GM23338 (cell line): Measurements from ENCODE around the gene FBXO31. TPM values are rescaled to one million over a fixed set of nuclear protein-coding genes. Genes with fewer than 3 reads are reported as not detected.

Experiments used
- ATAC-seq: fragments of 200-7000 bp; cut with Tn5 transposase; 3 replicates; pipeline ENCODE4 v1.9.1; 2020
- DNase-seq: peaks from one replicate; pipeline ENCODE4 v3.0.0-alpha.2; 2015; ENCODE audit warnings: low spot score
- H2AFZ ChIP-seq: fragments of 200-600 bp; sonication (generic); 2 replicates; pipeline ENCODE4 v1.8.0; 2016; ENCODE audit warnings: antibody characterized with exemption, mild to moderate bottlenecking, moderate library complexity
- H3F3A ChIP-seq: fragments of 200-600 bp; sonication (generic); replicated peaks from 2 replicates; pipeline ENCODE4 v1.8.0; 2017; ENCODE audit warnings: antibody characterized with exemption, mixed run types, low read depth
- H3K27ac ChIP-seq: fragments of 200-600 bp; sonication (generic); 2 replicates; pipeline ENCODE4 v1.6.1; 2016; ENCODE audit warnings: low read depth
- H3K27me3 ChIP-seq: fragments of 200-600 bp; sonication (generic); 2 replicates; pipeline ENCODE4 v1.8.0; 2016; ENCODE audit warnings: mild to moderate bottlenecking, mixed run types, moderate library complexity; ENCODE audit not compliant: insufficient read depth
- H3K36me3 ChIP-seq: fragments of 200-600 bp; sonication (generic); 2 replicates; pipeline ENCODE4 v1.8.0; 2016; ENCODE audit warnings: mild to moderate bottlenecking; ENCODE audit not compliant: insufficient read depth
- H3K4me1 ChIP-seq: fragments of 200-600 bp; sonication (generic); 2 replicates; pipeline ENCODE4 v1.8.0; 2016; ENCODE audit warnings: mild to moderate bottlenecking, moderate library complexity; ENCODE audit not compliant: insufficient read depth
- H3K4me2 ChIP-seq: fragments of 200-600 bp; sonication (generic); 2 replicates; pipeline ENCODE4 v1.7.1; 2017; ENCODE audit warnings: mixed run types
- H3K4me3 ChIP-seq: fragments of 200-600 bp; sonication (generic); 2 replicates; pipeline ENCODE4 v1.6.1; 2016; ENCODE audit warnings: mixed run types
- H3K79me2 ChIP-seq: fragments of 200-600 bp; sonication (generic); replicated peaks from 2 replicates; pipeline ENCODE4 v1.8.0; 2017; ENCODE audit warnings: mild to moderate bottlenecking; ENCODE audit not compliant: insufficient read depth
- H3K9me2 ChIP-seq: fragments of 200-600 bp; sonication (generic); 2 replicates; pipeline ENCODE4 v1.8.0; 2017; ENCODE audit not compliant: insufficient read depth
- H4K20me1 ChIP-seq: fragments of 200-600 bp; sonication (generic); replicated peaks from 2 replicates; pipeline ENCODE4 v1.8.0; 2017; ENCODE audit warnings: mild to moderate bottlenecking; ENCODE audit not compliant: insufficient read depth
- H3K27ac Mint-ChIP-seq: 2 replicates; pipeline ENCODE4 v1.8.0; 2020; ENCODE audit warnings: inconsistent platforms, mild to moderate bottlenecking, moderate library complexity, mixed read lengths
- H3K27me3 Mint-ChIP-seq: 3 replicates; pipeline ENCODE4 v1.8.0; 2022; ENCODE audit warnings: low read depth, mild to moderate bottlenecking, moderate library complexity, mixed read lengths, inconsistent platforms; ENCODE audit not compliant: insufficient read depth, poor library complexity
- H3K36me3 Mint-ChIP-seq: 3 replicates; pipeline ENCODE4 v1.8.0; 2021; ENCODE audit warnings: low read depth, mild to moderate bottlenecking, inconsistent platforms, moderate library complexity, mixed read lengths
- H3K4me1 Mint-ChIP-seq: 3 replicates; pipeline ENCODE4 v1.8.0; 2020; ENCODE audit warnings: mild to moderate bottlenecking, inconsistent platforms, mixed read lengths
- H3K4me3 Mint-ChIP-seq: 3 replicates; pipeline ENCODE4 v1.8.0; 2021; ENCODE audit warnings: moderate library complexity, mild to moderate bottlenecking, inconsistent platforms, mixed read lengths
- H3K9me3 Mint-ChIP-seq: 3 replicates; pipeline ENCODE4 v1.8.0; 2020; ENCODE audit warnings: moderate library complexity, mild to moderate bottlenecking, inconsistent platforms, mixed read lengths
- CREB1 ChIP-seq: fragments of 250-450 bp; sonication (Bioruptor Pico); IDR thresholded peaks from 2 replicates; pipeline ENCODE4 v1.5.0; 2020; ENCODE audit warnings: low read depth, mild to moderate bottlenecking, moderate library complexity
- EZH2 ChIP-seq: fragments of 200-600 bp; sonication (generic); IDR thresholded peaks from one replicate; pipeline ENCODE4 v1.8.0; 2017; ENCODE audit warnings: antibody characterized with exemption, mild to moderate bottlenecking, low read depth; ENCODE audit not compliant: unreplicated experiment
- EZH2phosphoT487 ChIP-seq: fragments of 200-600 bp; sonication (generic); IDR thresholded peaks from one replicate; pipeline ENCODE4 v1.8.1; 2018; ENCODE audit warnings: antibody characterized with exemption; ENCODE audit not compliant: unreplicated experiment
- JUNB ChIP-seq: IDR thresholded peaks from one replicate; pipeline ENCODE4 v1.6.1; 2016; ENCODE audit warnings: antibody characterized with exemption; ENCODE audit not compliant: unreplicated experiment
- NANOG ChIP-seq: IDR thresholded peaks from 2 replicates; pipeline ENCODE4 v1.6.1; 2016; ENCODE audit warnings: antibody characterized with exemption, borderline replicate concordance
- POLR2AphosphoS5 ChIP-seq: IDR thresholded peaks from 2 replicates; pipeline ENCODE4 v1.6.1; 2016; ENCODE audit warnings: antibody characterized with exemption, low read depth
- STAT1 ChIP-seq: IDR thresholded peaks from one replicate; pipeline ENCODE4 v1.6.1; 2016; ENCODE audit warnings: antibody characterized with exemption; ENCODE audit not compliant: unreplicated experiment
- ZNF114 ChIP-seq: fragments of 250-450 bp; sonication (Bioruptor Pico); IDR thresholded peaks from 2 replicates; pipeline ENCODE4 v1.5.0; 2020; ENCODE audit warnings: mild to moderate bottlenecking, moderate library complexity
- ZNF331 ChIP-seq: fragments of 250-450 bp; sonication (Bioruptor Pico); IDR thresholded peaks from 2 replicates; pipeline ENCODE4 v1.5.0; 2020; ENCODE audit warnings: low read depth, mild to moderate bottlenecking, moderate library complexity
- polyA plus RNA-seq: library from polyadenylated mRNA; unstranded; fragments of >200 nt; fragmentation: Nextera tagmentation; extraction: Ambion mirVana; gene quantifications from 2 replicates; pipeline ENCODE4 v1.2.1, GENCODE V29; 2016
- total RNA-seq: library from RNA; depleted of rRNA; stranded (reverse); fragments of >200 nt; shearing (Covaris generic); gene quantifications from 2 replicates; pipeline ENCODE4 v1.2.3, GENCODE V29; 2014
- TF ChIP-seq, protein P1 (sequence below), 2 experiments: fragments of 200-600 bp in 1 of 2; sonication (generic) in 1 of 2; conservative IDR thresholded peaks; 2 replicates each; pipeline versions ENCODE4 v1.5.1 to v1.6.1; 2016 to 2017; ENCODE audit warnings: antibody characterized with exemption in 2 of 2, low read depth in 2 of 2, mild to moderate bottlenecking in 2 of 2, moderate library complexity in 1 of 2
- TF ChIP-seq, protein P2 (sequence below): IDR thresholded peaks from 2 replicates; pipeline ENCODE4 v1.6.1; 2016; ENCODE audit warnings: antibody characterized with exemption
- TF ChIP-seq, protein P3 (sequence below): fragments of 250-450 bp; sonication (Bioruptor Pico); IDR thresholded peaks from 2 replicates; pipeline ENCODE4 v1.5.0; 2020; ENCODE audit warnings: mild to moderate bottlenecking, moderate library complexity
- TF ChIP-seq, protein P4 (sequence below): IDR thresholded peaks from one replicate; pipeline ENCODE4 v1.6.1; 2018; ENCODE audit warnings: antibody characterized with exemption; ENCODE audit not compliant: unreplicated experiment

The FBXO31 gene
- total and polyA plus RNA-seq, 2 experiments from 2014 or later, result 7.0 to 23.8 TPM

DNA sequence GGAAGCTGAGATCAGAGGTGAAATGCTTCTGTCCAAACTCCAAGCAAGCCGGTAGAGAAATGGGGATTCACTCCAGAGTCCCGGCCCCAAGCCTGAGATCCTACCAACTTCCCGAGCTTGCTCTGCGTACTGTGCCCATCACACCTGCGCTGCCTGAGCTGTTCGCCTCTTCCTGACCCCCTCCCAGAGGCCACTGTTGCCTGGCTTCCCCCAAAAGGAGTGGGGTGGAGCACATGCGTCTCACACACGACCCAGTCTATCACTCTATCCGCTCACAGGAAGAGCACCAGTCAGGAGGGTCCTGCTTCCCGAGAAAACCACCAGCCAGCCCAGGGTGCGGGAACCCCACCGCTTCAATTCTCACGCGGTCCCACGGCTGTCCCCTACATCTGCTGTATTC lies 52.9 kb downstream of the FBXO31 start:
- no peaks in the 10 kb centered on the region for H4K20me1 ChIP-seq
- Mint-ChIP-seq H3K4me3 (no peak overlapping the region), H3K4me1 (peaks cover 4% of the 10 kb centered on the region), H3K9me3 (no peaks in the 10 kb centered on the region; the same call in 2 of the 3 replicates), H3K27me3 (peaks cover 9% of the 10 kb centered on the region), H3K36me3 (peaks cover 4% of the 10 kb centered on the region; the same call in 1 of the 3 replicates), H3K27ac (no peak overlapping the region)
- ATAC-seq (no peak), DNase-seq (no peak)
- no peaks in the 10 kb centered on the region for H3K27me3 ChIP-seq
- H3K27ac ChIP-seq, result no peak overlapping the region
- H3K4me2 ChIP-seq, result no peak overlapping the region
- no peak for TF ChIP-seq ZNF114 (CRISPR knock-in tag)
- no peak for TF ChIP-seq POLR2AphosphoS5
- TF ChIP-seq STAT1, result no peak
- TF ChIP-seq, protein P1, sequence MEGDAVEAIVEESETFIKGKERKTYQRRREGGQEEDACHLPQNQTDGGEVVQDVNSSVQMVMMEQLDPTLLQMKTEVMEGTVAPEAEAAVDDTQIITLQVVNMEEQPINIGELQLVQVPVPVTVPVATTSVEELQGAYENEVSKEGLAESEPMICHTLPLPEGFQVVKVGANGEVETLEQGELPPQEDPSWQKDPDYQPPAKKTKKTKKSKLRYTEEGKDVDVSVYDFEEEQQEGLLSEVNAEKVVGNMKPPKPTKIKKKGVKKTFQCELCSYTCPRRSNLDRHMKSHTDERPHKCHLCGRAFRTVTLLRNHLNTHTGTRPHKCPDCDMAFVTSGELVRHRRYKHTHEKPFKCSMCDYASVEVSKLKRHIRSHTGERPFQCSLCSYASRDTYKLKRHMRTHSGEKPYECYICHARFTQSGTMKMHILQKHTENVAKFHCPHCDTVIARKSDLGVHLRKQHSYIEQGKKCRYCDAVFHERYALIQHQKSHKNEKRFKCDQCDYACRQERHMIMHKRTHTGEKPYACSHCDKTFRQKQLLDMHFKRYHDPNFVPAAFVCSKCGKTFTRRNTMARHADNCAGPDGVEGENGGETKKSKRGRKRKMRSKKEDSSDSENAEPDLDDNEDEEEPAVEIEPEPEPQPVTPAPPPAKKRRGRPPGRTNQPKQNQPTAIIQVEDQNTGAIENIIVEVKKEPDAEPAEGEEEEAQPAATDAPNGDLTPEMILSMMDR (conservative IDR thresholded peaks at IDR 0.05; ENCODE audit: low read depth in 2 of 2), result no peak
- TF ChIP-seq ZNF331, result no peak
- TF ChIP-seq, protein P2, sequence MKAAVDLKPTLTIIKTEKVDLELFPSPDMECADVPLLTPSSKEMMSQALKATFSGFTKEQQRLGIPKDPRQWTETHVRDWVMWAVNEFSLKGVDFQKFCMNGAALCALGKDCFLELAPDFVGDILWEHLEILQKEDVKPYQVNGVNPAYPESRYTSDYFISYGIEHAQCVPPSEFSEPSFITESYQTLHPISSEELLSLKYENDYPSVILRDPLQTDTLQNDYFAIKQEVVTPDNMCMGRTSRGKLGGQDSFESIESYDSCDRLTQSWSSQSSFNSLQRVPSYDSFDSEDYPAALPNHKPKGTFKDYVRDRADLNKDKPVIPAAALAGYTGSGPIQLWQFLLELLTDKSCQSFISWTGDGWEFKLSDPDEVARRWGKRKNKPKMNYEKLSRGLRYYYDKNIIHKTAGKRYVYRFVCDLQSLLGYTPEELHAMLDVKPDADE, result no peak
- no peak for TF ChIP-seq EZH2phosphoT487
- no peak for TF ChIP-seq JUNB
- no peak for TF ChIP-seq EZH2
- TF ChIP-seq NANOG, result no peak
- no peak for TF ChIP-seq CREB1 (CRISPR knock-in tag)
- TF ChIP-seq, protein P3, sequence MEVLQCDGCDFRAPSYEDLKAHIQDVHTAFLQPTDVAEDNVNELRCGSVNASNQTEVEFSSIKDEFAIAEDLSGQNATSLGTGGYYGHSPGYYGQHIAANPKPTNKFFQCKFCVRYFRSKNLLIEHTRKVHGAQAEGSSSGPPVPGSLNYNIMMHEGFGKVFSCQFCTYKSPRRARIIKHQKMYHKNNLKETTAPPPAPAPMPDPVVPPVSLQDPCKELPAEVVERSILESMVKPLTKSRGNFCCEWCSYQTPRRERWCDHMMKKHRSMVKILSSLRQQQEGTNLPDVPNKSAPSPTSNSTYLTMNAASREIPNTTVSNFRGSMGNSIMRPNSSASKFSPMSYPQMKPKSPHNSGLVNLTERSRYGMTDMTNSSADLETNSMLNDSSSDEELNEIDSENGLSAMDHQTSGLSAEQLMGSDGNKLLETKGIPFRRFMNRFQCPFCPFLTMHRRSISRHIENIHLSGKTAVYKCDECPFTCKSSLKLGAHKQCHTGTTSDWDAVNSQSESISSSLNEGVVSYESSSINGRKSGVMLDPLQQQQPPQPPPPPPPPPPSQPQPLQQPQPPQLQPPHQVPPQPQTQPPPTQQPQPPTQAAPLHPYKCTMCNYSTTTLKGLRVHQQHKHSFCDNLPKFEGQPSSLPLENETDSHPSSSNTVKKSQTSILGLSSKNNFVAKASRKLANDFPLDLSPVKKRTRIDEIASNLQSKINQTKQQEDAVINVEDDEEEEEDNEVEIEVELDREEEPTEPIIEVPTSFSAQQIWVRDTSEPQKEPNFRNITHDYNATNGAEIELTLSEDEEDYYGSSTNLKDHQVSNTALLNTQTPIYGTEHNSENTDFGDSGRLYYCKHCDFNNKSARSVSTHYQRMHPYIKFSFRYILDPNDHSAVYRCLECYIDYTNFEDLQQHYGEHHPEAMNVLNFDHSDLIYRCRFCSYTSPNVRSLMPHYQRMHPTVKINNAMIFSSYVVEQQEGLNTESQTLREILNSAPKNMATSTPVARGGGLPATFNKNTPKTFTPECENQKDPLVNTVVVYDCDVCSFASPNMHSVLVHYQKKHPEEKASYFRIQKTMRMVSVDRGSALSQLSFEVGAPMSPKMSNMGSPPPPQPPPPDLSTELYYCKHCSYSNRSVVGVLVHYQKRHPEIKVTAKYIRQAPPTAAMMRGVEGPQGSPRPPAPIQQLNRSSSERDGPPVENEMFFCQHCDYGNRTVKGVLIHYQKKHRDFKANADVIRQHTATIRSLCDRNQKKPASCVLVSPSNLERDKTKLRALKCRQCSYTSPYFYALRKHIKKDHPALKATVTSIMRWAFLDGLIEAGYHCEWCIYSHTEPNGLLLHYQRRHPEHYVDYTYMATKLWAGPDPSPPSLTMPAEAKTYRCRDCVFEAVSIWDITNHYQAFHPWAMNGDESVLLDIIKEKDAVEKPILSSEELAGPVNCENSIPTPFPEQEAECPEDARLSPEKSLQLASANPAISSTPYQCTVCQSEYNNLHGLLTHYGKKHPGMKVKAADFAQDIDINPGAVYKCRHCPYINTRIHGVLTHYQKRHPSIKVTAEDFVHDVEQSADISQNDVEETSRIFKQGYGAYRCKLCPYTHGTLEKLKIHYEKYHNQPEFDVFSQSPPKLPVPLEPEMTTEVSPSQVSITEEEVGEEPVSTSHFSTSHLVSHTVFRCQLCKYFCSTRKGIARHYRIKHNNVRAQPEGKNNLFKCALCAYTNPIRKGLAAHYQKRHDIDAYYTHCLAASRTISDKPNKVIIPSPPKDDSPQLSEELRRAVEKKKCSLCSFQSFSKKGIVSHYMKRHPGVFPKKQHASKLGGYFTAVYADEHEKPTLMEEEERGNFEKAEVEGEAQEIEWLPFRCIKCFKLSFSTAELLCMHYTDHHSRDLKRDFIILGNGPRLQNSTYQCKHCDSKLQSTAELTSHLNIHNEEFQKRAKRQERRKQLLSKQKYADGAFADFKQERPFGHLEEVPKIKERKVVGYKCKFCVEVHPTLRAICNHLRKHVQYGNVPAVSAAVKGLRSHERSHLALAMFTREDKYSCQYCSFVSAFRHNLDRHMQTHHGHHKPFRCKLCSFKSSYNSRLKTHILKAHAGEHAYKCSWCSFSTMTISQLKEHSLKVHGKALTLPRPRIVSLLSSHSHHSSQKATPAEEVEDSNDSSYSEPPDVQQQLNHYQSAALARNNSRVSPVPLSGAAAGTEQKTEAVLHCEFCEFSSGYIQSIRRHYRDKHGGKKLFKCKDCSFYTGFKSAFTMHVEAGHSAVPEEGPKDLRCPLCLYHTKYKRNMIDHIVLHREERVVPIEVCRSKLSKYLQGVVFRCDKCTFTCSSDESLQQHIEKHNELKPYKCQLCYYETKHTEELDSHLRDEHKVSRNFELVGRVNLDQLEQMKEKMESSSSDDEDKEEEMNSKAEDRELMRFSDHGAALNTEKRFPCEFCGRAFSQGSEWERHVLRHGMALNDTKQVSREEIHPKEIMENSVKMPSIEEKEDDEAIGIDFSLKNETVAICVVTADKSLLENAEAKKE (CRISPR knock-in tag), result no peak
- TF ChIP-seq, protein P4, sequence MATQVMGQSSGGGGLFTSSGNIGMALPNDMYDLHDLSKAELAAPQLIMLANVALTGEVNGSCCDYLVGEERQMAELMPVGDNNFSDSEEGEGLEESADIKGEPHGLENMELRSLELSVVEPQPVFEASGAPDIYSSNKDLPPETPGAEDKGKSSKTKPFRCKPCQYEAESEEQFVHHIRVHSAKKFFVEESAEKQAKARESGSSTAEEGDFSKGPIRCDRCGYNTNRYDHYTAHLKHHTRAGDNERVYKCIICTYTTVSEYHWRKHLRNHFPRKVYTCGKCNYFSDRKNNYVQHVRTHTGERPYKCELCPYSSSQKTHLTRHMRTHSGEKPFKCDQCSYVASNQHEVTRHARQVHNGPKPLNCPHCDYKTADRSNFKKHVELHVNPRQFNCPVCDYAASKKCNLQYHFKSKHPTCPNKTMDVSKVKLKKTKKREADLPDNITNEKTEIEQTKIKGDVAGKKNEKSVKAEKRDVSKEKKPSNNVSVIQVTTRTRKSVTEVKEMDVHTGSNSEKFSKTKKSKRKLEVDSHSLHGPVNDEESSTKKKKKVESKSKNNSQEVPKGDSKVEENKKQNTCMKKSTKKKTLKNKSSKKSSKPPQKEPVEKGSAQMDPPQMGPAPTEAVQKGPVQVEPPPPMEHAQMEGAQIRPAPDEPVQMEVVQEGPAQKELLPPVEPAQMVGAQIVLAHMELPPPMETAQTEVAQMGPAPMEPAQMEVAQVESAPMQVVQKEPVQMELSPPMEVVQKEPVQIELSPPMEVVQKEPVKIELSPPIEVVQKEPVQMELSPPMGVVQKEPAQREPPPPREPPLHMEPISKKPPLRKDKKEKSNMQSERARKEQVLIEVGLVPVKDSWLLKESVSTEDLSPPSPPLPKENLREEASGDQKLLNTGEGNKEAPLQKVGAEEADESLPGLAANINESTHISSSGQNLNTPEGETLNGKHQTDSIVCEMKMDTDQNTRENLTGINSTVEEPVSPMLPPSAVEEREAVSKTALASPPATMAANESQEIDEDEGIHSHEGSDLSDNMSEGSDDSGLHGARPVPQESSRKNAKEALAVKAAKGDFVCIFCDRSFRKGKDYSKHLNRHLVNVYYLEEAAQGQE, result no peak
- no peaks in the 10 kb centered on the region for H3F3A ChIP-seq
- no peak overlapping the region for H2AFZ ChIP-seq
- no peaks in the 10 kb centered on the region for H3K4me1 ChIP-seq
- H3K4me3 ChIP-seq, result no peak overlapping the region
- no peaks in the 10 kb centered on the region for H3K9me2 ChIP-seq
- H3K79me2 ChIP-seq, result no peaks in the 10 kb centered on the region
- no peaks in the 10 kb centered on the region for H3K36me3 ChIP-seq
